Endodermal cell (in vitro differentiated cells): ENCODE results near the gene ST3GAL3. TPM values are rescaled to one million over a fixed set of nuclear protein-coding genes. Genes with fewer than 3 reads are reported as not detected.

Experiments
- DNase-seq: peaks from one replicate; pipeline ENCODE4 v3.0.0-alpha.2; 2017
- H3K27ac ChIP-seq: 2 replicates; pipeline ENCODE4 v1.5.1; 2013; ENCODE audit warnings: mild to moderate bottlenecking, low read depth, low read length, moderate library complexity
- H3K27me3 ChIP-seq: 2 replicates; pipeline ENCODE4 v1.6.1; 2013; ENCODE audit warnings: mild to moderate bottlenecking, low read length, moderate library complexity; ENCODE audit not compliant: insufficient read depth, control insufficient read depth, poor library complexity, severe bottlenecking
- H3K36me3 ChIP-seq: 2 replicates; pipeline ENCODE4 v1.7.0; 2013; ENCODE audit warnings: mild to moderate bottlenecking, low read length, moderate library complexity; ENCODE audit not compliant: control insufficient read depth, insufficient read depth
- H3K4me1 ChIP-seq: one replicate; pipeline ENCODE4 v1.7.0; 2013; ENCODE audit warnings: low read length; ENCODE audit not compliant: control insufficient read depth, insufficient read depth
- H3K4me3 ChIP-seq: 2 replicates; pipeline ENCODE4 v1.5.1; 2013; ENCODE audit warnings: mild to moderate bottlenecking, low read length, moderate library complexity
- H3K9ac ChIP-seq: 2 replicates; pipeline ENCODE4 v1.6.1; 2013; ENCODE audit warnings: mild to moderate bottlenecking, low read length, moderate library complexity; ENCODE audit not compliant: poor library complexity, severe bottlenecking; ENCODE audit errors: extremely low read depth
- H3K9me3 ChIP-seq: 2 replicates; pipeline ENCODE4 v1.6.1; 2013; ENCODE audit warnings: mild to moderate bottlenecking, low read length, moderate library complexity; ENCODE audit not compliant: control insufficient read depth
- H3K27ac Mint-ChIP-seq: 2 replicates; pipeline ENCODE4 v1.8.0; 2020; ENCODE audit warnings: mixed read lengths
- H3K27me3 Mint-ChIP-seq: 2 replicates; pipeline ENCODE4 v1.8.0; 2021; ENCODE audit warnings: mild to moderate bottlenecking, mixed read lengths; ENCODE audit not compliant: insufficient read depth
- H3K36me3 Mint-ChIP-seq: 2 replicates; pipeline ENCODE4 v1.8.0; 2020; ENCODE audit warnings: low read depth, mixed read lengths
- H3K4me1 Mint-ChIP-seq: 2 replicates; pipeline ENCODE4 v1.8.0; 2020; ENCODE audit warnings: mixed read lengths
- H3K4me3 Mint-ChIP-seq: 2 replicates; pipeline ENCODE4 v1.8.0; 2020; ENCODE audit warnings: mild to moderate bottlenecking, moderate library complexity, mixed read lengths
- H3K9me3 Mint-ChIP-seq: 2 replicates; pipeline ENCODE4 v1.8.0; 2020; ENCODE audit warnings: mild to moderate bottlenecking, mixed read lengths
- WGBS, 2 experiments: methylation state at CpG; one replicate each; pipeline versions ENCODE4 v1.1.5 to v1.1.7; 2013; ENCODE audit warnings: missing lambda C conversion rate in 2 of 2, mixed read lengths in 1 of 2; ENCODE audit not compliant: insufficient coverage in 1 of 2, insufficient read length in 1 of 2; 5-methylcytosine and 5-hydroxymethylcytosine counted together
- total RNA-seq, 2 donors: library from RNA; stranded (reverse); fragmentation: NEBNext Ultra II Directional in 1 of 2; extraction: Animal tissue kit (Norgen Biotek cat#: 25700) in 1 of 2; gene quantifications; 2 replicates in 1 of 2; 3 replicates in 1 of 2; pipeline ENCODE4 v1.2.1, GENCODE V29; 2021
- TF ChIP-seq, protein P1 (sequence below): fragments of 200-600 bp; sonication (generic); conservative IDR thresholded peaks from 2 replicates; pipeline ENCODE4 v1.5.0; 2021; ENCODE audit warnings: antibody characterized with exemption, mild to moderate bottlenecking

The ST3GAL3 gene
- total RNA-seq, 2 donors from 2014 or later: 15.5 to 15.9 TPM

DNA sequence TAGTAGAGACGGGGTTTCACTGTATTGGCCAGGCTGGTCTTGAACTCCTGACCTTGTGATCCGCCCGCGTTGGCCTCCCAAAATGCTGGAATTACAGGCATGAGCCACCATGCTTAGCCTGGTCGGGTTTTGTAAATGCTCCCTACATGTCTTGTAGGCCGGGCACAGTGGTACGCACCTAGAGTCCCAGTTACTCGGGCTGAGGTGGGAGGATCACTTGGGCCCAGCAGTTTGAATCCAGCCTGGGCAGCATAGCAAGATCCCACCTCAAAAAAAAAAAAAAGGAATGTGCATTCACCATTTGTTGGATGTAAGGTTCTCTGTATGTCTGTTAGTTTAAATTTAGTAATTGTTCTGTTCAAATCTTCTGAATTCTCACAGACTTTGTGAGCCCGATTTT, 95.8 kb downstream of the ST3GAL3 start:
- no peak overlapping the region for H3K4me3 Mint-ChIP-seq
- no peaks in the 10 kb centered on the region for H3K27me3 ChIP-seq
- peaks cover 4% of the 10 kb centered on the region for H3K9me3 Mint-ChIP-seq
- no peak overlapping the region for H3K4me3 ChIP-seq
- TF ChIP-seq, protein P1, sequence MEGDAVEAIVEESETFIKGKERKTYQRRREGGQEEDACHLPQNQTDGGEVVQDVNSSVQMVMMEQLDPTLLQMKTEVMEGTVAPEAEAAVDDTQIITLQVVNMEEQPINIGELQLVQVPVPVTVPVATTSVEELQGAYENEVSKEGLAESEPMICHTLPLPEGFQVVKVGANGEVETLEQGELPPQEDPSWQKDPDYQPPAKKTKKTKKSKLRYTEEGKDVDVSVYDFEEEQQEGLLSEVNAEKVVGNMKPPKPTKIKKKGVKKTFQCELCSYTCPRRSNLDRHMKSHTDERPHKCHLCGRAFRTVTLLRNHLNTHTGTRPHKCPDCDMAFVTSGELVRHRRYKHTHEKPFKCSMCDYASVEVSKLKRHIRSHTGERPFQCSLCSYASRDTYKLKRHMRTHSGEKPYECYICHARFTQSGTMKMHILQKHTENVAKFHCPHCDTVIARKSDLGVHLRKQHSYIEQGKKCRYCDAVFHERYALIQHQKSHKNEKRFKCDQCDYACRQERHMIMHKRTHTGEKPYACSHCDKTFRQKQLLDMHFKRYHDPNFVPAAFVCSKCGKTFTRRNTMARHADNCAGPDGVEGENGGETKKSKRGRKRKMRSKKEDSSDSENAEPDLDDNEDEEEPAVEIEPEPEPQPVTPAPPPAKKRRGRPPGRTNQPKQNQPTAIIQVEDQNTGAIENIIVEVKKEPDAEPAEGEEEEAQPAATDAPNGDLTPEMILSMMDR: no peak
- no peaks in the 10 kb centered on the region for H3K36me3 ChIP-seq
- H3K27ac Mint-ChIP-seq: no peak overlapping the region
- H3K4me1 Mint-ChIP-seq: no peaks in the 10 kb centered on the region
- no peaks in the 10 kb centered on the region for H3K27me3 Mint-ChIP-seq
- H3K9ac ChIP-seq: no peak overlapping the region
- peaks cover 9% of the 10 kb centered on the region for H3K36me3 Mint-ChIP-seq
- 81 to 94% methylated on average over 4 to 9 of the region's 9 CpGs for WGBS, 2 experiments
- no peak for DNase-seq
- H3K27ac ChIP-seq: no peak overlapping the region
- H3K4me1 ChIP-seq: peaks cover 5% of the 10 kb centered on the region
- H3K9me3 ChIP-seq: peaks cover 9% of the 10 kb centered on the region

DNA sequence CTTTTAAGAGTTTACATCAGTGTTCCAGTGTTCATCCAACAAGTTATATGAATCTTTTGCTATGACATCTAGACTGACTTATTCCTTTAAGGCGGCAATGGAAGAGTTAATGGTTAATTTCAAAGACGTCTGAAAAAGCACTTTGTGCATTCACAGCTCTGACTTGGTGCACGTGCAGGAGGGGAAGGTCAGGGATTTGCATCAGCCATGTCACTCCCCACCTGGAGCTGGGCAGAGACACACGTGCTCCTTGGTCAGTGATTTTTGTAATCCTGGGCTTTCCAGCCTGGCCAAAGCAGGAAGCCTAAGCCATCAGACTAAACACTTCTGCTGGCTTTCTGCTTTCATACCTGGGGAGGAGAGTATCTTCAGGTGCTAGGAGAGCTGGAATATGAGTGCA, 96.3 kb downstream of the ST3GAL3 start:
- Histone ChIP-seq H3K9me3 (peaks cover 13% of the 10 kb centered on the region), H3K4me1 (peaks cover 5% of the 10 kb centered on the region), H3K9ac (no peak overlapping the region), H3K27ac (no peak overlapping the region), H3K27me3 (no peaks in the 10 kb centered on the region), H3K4me3 (no peak overlapping the region), H3K36me3 (no peaks in the 10 kb centered on the region)
- DNase-seq: no peak
- TF ChIP-seq, protein P1: no peak
- Mint-ChIP-seq H3K27ac (no peak overlapping the region), H3K36me3 (peaks cover 14% of the 10 kb centered on the region), H3K9me3 (peaks cover 9% of the 10 kb centered on the region), H3K4me1 (no peaks in the 10 kb centered on the region), H3K4me3 (no peak overlapping the region), H3K27me3 (no peaks in the 10 kb centered on the region)
- 64 to 82% methylated on average over 3 to 4 of the region's 4 CpGs for WGBS, 2 experiments

DNA sequence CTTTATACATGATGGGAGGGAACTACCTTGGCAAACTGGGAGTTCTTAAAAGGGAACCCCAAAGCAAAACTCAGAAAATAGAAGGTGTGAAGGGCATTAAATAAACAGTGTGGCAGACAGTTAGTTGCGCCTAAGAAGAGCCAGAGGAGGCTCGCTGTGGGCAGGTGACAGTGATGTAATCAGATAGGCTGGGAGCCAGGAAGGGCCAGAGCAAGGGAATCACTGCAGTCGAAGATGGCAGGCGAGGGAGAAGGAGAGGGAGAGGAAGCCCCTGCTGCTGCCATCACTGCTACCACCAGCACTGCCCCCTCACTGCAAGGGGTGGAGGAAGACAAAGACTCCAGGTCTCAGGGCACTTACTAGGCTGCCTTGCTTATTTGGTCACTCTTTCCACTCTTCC, 97.2 kb downstream of the ST3GAL3 start:
- Mint-ChIP-seq H3K4me1 (no peaks in the 10 kb centered on the region), H3K4me3 (no peak overlapping the region), H3K27ac (no peak overlapping the region), H3K9me3 (peaks cover 18% of the 10 kb centered on the region), H3K36me3 (peaks cover 19% of the 10 kb centered on the region), H3K27me3 (no peaks in the 10 kb centered on the region)
- Histone ChIP-seq H3K4me1 (peaks cover 5% of the 10 kb centered on the region), H3K27me3 (no peaks in the 10 kb centered on the region), H3K9ac (no peak overlapping the region), H3K9me3 (peaks cover 15% of the 10 kb centered on the region), H3K36me3 (no peaks in the 10 kb centered on the region), H3K27ac (no peak overlapping the region), H3K4me3 (no peak overlapping the region)
- 93% methylated on average over 3 to 4 of the region's 4 CpGs for WGBS, 2 experiments
- TF ChIP-seq, protein P1: no peak
- peak; percentile 60 for DNase-seq
